MM.1S (cell line): ENCODE data around the gene C22orf42.

Experiments used
- EZH2 ChIP-seq: fragments of 300-600 bp; sonication (generic); optimal IDR thresholded peaks from 2 replicates; pipeline ENCODE3; 2017; ENCODE audit warnings: low read depth, mild to moderate bottlenecking, antibody characterized with exemption, low read length, mixed read lengths
- EZH2phosphoT487 ChIP-seq: fragments of 300-600 bp; sonication (generic); IDR thresholded peaks from 2 replicates; pipeline ENCODE4 v1.6.1; 2018; ENCODE audit warnings: antibody characterized with exemption, low read length
- TF ChIP-seq, protein P1 (sequence below): fragments of 300-600 bp; sonication (generic); IDR thresholded peaks from 2 replicates; pipeline ENCODE4 v1.5.1; 2016; ENCODE audit warnings: antibody characterized with exemption, low read length, mixed read lengths

DNA sequence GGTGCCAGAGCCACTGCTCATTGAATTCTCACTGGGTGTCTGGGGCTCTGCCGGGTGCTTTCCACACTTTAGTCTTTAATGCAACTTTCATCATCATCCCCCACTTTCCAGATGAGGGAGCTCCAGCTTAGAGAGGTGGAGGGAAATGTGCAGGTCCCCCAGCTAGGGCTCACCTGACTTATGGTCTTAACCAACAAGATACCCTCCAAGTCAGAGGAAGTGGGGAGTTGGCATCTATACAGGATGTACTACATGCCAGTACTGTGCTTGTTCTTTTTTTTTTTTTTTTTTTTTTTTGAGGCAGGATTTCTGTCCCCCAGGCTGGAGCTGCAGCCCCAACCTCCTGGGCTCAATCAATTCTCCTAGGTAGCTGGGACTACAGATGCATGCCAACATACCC, 26.3 kb downstream of the C22orf42 start:
- TF ChIP-seq, protein P1, sequence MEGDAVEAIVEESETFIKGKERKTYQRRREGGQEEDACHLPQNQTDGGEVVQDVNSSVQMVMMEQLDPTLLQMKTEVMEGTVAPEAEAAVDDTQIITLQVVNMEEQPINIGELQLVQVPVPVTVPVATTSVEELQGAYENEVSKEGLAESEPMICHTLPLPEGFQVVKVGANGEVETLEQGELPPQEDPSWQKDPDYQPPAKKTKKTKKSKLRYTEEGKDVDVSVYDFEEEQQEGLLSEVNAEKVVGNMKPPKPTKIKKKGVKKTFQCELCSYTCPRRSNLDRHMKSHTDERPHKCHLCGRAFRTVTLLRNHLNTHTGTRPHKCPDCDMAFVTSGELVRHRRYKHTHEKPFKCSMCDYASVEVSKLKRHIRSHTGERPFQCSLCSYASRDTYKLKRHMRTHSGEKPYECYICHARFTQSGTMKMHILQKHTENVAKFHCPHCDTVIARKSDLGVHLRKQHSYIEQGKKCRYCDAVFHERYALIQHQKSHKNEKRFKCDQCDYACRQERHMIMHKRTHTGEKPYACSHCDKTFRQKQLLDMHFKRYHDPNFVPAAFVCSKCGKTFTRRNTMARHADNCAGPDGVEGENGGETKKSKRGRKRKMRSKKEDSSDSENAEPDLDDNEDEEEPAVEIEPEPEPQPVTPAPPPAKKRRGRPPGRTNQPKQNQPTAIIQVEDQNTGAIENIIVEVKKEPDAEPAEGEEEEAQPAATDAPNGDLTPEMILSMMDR, result no peak
- TF ChIP-seq EZH2, result no peak
- TF ChIP-seq EZH2phosphoT487, result no peak
